GM21576 (cell line): ENCODE data around the gene GULP1.
"Not testable (repeated sequence)": the region's sequence is repeated elsewhere in the genome, so short reads cannot be mapped to it uniquely, and the experiment has no call there.

ENCODE experiments used
- ATAC-seq: cut with Tn5 transposase; IDR thresholded peaks from one replicate; pipeline ENCODE4 v1.9.1; 2021; ENCODE audit warnings: mild to moderate bottlenecking, moderate library complexity; ENCODE audit not compliant: unreplicated experiment

Gene GULP1

DNA sequence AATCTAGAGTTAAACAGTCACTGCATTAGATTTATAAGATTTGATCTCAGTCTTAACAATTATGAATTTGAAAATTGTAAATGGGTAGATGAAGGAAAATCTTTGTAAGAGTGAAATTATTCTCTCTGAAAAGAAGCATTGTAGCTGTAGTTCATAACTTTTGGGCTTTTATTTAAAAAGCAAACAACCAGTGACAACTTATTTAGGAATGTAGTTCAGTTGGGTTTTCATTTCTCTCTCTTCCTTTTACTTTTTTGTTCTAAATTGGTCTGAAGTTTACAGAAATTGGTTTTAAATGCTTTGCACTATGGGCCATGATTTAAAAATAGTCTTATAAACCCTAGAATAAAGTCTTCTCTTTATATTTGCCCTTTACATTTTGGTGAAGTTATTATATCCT, 296.6 kb downstream of the GULP1 start:
- ATAC-seq: no peak

- ATAC-seq: no peak
Measured at GRCh38 chr2:188596054-188596453, 304.4 kb downstream of the GULP1 start.

- no peak for ATAC-seq
Measured at GRCh38 chr2:188598551-188598950, 306.9 kb downstream of the GULP1 start.

GRCh38 chr2:188599140-188599539, 307.5 kb downstream of the GULP1 start:
- no peak for ATAC-seq

- ATAC-seq: no peak
Measured at GRCh38 chr2:188600536-188601210, 309.0 kb downstream of the GULP1 start.

DNA sequence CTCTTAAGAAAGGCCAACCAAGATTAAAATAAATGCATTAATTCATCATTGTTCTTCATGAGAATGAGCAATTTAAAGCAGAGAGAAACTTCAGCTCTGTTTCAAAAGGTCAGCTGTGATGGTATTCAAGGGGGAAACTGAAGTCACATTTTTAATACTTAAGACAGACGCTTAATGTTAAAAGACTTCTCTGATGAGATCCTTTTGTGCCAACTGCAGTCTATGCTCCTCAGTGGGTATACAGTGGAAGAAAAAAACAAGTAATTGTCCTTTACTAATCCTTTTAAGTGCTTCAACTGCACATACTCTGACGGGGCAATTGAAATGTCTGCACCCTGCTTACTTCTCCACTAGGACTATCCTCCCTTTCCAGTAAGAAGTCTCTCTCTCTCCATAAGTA, 309.7 kb downstream of the GULP1 start:
- ATAC-seq: no peak

- ATAC-seq: no peak
Measured at GRCh38 chr2:188601927-188602326, 310.3 kb downstream of the GULP1 start.

- ATAC-seq: no peak
Measured at GRCh38 chr2:188604579-188604978, 312.9 kb downstream of the GULP1 start.

- ATAC-seq: not testable (repeated sequence)
Measured at GRCh38 chr2:188605609-188606584, 314.2 kb downstream of the GULP1 start.

- ATAC-seq: not testable (repeated sequence)
Measured at GRCh38 chr2:188606596-188606995, 314.9 kb downstream of the GULP1 start.

DNA sequence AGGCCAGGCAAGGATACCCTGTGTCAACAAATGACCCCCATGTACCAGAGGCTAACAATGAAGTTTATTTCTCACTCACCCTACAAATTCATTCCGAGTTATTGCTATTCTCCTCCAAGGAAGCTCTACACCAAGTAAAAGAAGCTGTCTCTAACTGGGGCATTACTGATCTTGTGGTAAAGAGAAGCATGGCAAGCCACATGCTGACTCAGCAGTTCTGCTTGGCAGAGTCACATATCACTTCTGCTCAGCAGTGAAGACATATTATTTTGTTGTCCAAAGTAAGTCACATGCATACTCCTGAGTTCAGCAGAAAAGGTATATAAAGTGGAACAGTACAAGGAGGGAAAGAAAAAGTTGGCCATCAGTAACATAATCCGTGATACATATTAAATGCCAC, 315.8 kb downstream of the GULP1 start:
- no peak for ATAC-seq

DNA sequence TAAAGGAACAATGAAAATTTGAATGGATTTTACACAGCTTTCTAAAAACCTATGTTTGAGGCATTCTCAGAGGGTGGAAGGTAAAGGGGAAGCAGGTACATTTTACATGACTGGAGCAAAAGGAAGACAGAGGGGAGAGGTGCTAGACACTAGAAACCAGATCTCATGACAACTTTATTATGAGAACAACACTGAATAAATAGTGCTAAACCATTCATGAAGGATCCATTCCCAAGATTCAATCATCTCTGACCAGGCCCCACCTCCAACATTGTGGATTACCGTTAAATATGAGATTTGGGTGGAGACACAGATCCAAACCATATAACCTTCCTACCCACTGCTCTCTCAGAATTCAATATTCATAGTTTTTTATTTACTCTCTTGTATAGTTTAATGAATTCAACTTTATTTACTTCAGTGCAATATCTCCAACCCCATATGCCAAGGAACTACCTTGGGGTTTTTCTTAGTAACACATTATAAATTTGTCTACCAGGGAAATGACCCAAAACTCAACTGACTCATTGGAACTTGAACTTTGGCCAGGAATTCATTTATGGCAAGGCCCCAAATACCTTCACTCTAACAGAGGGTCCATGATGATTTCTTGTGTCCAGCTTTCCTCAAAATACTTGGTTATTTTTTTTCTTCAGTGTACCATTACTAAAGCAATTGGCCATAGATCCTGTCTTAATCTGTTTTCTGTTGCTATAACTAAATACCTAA, 317.8 kb downstream of the GULP1 start:
- ATAC-seq: no peak

DNA sequence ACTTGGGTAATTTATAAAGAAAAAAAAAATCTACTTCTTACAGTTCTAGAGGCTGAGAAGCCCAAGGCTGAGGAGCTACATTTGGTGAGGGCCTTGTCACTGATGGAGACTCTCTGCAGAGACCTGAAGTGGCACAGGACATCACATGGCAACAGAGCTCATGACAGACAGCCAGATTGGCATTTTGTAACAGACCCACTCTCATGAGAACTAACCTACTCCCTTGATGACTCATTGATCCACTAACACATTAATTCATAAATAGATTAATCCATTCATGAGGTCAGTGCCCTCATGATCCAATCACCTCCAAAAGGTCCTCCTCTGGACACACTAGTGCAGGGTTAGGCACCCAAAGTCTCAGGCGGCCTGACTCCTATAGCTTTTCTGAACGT, 318.4 kb downstream of the GULP1 start:
- ATAC-seq: no peak

DNA sequence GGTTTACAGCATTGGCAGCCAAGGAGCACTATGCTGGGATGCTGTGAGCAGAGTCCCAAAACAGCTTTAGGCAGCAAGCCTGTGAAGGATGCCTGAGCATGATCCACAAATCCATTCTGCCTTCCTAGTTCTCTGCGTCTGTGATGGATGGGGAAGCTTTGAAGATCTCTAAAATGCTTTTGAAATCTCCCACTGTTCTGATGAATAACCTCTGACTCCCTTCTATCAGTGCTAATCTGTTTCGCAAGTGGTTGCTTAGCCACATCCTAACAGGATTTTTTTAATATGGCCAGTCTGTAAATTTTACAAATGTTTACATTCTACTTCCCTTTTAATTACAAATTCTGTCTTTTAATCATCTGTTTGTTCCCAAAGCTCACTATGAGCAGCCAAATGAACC, 319.2 kb downstream of the GULP1 start:
- no peak for ATAC-seq

GRCh38 chr2:188619146-188619545, 327.5 kb downstream of the GULP1 start:
- ATAC-seq: no peak

- ATAC-seq: no peak
Measured at GRCh38 chr2:188620916-188621315, 329.2 kb downstream of the GULP1 start.

DNA sequence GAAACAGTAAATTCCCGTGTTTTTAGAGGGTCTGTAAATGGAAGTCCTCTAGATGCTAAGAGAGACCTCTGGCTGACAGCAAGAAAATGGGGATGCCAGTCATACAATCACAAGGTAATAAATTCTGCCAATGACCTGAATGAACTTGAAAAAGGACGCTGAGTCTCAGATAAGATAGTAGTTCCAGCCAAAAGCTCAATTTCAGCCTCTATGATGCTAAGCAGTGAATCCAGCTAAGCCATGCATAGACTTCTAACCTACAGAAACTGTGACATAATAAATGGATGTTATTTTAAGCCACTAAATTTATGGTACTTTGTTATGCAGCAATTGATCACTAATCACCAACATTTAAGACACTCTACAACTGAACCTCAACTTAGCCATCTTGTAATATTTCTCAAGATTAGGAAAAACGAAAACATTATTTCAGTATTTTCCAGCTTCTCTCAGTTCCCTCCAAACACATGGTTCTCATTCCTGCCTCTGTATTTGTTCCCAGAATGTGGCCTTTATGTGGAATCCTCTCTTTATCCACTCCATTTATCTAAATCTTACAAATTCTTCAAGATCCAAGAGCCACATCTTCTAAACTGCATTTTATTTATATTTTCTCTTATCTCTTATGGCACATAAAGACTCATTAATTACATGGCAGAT, 331.1 kb downstream of the GULP1 start:
- no peak for ATAC-seq

- ATAC-seq: no peak
Measured at GRCh38 chr2:188623995-188624643, 332.4 kb downstream of the GULP1 start.

DNA sequence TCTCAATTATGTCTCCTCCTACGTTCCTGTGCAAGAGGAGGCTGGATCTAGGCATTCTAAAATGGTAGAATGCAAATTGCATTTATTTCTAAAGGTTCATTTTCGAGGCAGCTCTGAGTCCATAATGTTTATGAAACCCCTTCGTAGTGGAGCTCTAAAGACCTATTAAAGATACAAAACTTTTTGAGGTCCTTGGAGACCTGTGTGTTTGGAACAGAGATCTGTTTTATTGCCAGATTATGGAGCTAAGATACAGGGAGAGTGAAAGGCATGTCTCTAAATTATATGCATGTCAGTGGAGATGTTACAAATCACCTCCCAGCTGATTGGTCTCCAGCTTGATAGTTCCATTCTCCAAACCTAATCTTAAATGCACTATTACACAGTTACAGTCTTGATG, 335.8 kb downstream of the GULP1 start:
- ATAC-seq: no peak

DNA sequence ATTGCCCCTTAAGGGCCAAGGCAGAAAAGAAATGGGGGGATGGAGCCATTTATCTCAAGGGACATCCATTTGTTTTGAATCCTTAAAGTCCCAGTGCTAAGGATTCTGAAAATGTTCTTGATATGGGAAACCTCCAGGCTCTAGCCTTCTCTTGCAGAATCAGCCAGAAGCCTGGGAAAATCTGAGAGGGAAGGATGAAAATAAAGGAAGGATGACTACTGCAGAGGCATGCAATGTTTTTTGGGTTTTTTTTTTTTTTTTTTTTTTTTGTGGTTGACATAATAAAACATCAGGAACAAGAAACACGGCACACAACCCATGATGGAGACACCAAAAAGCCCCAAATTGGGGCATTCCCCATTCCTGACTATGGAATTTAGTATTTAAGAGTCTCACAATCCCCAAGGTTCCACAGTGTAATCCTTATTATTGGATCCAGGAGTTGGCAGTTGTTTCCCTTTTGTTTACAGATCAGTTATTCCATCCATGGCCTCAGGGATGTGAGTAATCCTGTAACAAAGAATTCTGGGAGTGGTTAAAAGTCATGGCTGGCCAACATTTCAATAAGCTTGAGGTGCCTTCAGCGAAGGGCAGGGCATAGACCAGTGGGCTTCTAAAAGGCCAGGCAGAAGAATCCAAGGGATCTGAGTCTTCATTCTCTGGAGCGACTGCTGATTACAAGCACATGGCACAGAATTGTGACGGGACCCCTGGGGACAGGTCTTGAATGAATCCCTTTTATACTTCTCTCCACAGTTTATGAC, 337.5 kb downstream of the GULP1 start:
- no peak for ATAC-seq
